Activated CD4-positive, alpha-beta T cell treated with anti-CD3 and anti-CD28 coated beads, Interleukin-2, Interleukin-4, amounts not matched to agents 100 ng/mL and 50 ng/mL, durations not matched to agents 16 hours and 8 hours (primary cell): Measurements from ENCODE around the gene HECW1.

Source experiments
- DNase-seq: peaks from one replicate; pipeline ENCODE4 v3.0.0-alpha.2; 2020; ENCODE audit warnings: low spot score

HECW1 gene

DNA sequence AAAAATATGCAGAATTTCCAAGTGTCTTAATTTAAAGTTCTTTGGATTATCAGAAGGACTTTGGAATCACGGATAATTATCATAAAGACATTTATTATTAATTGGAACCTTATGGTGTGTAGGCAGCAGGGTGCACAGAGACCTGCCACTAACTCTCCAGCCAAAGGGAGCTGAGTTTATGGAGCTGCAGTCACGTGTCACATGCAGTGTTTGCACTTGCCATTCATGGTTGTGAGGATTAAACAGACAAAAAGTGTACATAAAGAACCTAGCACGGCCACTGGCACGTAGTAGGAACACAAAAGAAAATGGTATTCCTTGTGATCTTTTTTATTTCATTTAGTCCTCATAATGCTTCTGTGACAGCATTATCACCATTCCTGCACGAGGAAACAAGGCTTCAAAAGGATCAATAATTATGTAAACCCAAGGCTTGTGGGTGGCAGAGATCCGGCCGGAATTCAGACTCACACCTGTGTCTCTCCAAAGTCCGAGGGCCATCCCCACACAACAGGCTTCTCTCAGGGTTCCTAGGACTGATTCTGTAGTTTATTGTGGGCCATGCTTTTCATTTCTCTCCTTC, 326.5 kb downstream of the HECW1 start:
- DNase-seq = no peak

DNA sequence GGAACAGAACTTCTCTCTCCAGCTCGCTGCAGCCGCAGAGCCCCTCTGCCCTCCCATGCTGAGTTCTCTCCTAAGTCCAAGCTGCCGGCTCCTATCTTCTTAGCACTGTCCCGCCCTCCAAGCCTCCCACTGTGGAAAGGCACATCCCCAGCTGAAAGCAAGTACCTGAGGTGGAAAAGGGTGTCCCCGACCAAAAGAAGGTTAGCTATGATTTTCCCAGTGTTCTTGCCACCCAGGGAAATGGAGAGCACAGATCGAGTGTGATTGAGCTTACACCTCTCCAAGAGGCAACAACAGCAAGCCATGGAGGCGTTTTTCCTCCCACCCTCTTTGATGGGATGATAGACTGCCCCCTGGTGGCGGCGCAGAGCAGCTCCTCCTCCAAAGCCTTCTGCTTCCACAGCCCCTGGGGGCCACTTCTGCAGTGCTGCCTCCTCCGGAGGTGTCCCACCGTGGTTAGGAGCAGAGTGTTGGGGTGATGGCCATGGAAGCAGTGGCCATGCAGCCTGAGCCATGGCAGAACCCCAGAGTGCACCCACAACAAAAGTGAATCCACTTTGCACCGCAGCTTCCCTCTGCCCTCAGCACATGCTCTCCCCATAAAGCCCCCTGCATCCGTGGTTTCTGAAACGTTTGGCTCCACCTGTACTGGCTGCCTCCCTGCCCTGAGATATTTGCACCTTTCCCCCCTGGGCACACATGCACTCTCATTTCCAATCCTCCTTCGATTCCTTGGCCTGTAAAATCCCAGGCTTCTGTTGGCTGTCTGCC, 327.4 kb downstream of the HECW1 start:
- DNase-seq = peak; percentile 68

DNA sequence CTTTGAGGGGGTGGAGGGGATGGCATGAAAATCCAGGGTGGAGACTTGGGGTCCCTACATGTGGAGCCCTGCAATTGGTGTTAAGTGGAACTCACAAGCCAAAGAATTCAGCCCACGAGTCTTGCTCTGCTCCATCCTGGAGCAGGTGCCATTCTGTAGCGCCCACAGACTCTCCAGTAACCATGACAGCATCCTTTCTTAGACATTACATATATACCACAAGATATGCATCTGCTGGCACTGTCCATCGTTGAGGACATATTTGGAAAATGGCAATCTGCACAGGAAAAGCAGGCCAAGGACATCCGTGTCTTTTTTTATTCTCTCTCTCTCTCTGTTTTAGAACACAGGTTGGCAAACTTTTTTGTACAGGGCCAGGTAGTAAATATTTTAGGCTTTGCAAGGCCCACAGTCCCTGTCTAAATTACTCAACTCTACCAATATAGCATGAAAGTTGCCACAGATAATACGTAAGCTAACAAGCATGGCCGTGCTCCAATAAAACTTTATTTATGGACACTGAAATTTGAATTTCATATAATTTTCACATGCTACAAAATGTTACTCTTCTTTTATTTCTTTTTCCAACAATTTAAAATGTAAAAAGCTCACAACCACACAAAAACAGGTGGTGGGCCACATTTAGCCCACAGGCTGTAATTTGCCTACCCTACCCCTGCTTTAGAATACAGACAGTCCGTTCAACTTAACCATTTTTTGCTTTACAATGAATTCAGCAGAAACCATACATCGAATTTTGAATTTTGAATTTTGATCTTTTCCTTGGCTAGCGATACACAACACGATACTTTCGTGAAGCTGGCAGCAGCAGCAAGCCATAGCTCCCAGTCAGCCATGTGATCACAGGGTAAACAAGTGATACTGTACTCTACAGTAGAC, 329.0 kb downstream of the HECW1 start:
- no peak for DNase-seq

DNA sequence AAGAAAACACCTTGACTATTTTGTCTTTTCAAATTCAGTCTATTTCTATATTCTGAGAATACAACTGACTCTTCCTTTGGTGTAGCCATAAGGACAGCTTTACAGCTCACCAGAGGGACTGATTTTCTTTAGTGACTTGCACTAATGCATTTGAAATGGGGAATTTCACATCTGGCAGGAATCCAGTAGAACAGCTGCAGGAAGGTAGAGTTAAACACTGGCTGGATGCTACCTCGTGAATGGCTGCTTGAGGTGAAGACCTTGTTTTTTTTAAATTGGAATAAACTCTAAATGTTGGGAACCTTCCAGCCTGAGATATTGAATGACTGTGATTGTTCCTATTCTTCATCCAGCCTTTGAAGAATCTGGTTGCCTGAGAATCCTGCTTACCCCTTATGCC, 330.9 kb downstream of the HECW1 start:
- no peak for DNase-seq

DNA sequence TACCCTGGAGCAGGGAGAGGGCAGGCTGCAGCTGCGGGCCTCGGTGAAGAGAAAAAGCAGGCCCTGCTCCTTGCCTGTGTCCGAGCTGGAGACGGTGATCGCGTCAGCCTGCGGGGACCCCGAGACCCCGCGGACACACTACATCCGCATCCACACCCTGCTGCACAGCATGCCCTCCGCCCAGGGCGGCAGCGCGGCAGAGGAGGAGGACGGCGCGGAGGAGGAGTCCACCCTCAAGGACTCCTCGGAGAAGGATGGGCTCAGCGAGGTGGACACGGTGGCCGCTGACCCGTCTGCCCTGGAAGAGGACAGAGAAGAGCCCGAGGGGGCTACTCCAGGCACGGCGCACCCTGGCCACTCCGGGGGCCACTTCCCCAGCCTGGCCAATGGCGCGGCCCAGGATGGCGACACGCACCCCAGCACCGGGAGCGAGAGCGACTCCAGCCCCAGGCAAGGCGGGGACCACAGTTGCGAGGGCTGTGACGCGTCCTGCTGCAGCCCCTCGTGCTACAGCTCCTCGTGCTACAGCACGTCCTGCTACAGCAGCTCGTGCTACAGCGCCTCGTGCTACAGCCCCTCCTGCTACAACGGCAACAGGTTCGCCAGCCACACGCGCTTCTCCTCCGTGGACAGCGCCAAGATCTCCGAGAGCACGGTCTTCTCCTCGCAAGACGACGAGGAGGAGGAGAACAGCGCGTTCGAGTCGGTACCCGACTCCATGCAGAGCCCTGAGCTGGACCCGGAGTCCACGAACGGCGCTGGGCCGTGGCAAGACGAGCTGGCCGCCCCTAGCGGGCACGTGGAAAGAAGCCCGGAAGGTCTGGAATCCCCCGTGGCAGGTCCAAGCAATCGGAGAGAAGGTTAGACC, 332.5 kb downstream of the HECW1 start:
- DNase-seq = no peak

DNA sequence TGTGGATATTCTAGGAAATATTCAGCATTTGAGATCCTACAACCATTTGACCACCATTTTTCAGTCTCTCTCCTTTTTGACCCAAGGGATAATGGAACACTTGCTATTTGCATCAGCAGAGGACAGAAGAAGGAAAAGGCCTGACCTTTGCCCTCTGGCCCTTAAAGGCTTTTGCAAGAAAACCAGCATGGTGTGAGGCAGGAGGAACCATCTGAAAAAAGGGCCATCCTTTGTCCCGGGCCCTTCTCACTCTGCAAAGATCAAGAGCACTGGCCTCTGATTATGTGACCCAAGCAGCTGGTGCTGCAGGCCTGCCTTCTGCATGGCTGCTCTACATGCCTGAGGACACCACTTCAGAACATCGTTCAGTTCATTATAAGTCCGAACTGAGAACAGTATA, 337.1 kb downstream of the HECW1 start:
- DNase-seq = no peak

DNA sequence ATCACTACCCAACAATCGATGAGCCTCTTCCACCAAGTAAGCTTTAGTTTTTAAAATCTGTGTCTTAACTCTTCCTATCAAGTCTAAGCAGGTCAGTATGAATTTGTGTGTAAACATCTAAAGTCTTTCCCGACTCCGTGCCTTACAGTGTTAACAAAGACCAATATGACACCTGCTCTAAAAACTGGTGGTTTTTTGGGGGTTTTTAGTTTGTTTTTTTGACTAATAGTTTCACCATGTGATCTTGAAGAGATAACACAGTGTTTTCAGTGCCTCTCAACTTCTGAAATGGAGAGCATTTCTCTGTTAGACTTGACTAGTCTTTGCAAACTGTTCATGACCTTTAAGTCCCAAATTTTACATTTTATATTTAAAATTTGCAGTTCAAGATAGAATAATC, 338.4 kb downstream of the HECW1 start:
- no peak for DNase-seq

DNA sequence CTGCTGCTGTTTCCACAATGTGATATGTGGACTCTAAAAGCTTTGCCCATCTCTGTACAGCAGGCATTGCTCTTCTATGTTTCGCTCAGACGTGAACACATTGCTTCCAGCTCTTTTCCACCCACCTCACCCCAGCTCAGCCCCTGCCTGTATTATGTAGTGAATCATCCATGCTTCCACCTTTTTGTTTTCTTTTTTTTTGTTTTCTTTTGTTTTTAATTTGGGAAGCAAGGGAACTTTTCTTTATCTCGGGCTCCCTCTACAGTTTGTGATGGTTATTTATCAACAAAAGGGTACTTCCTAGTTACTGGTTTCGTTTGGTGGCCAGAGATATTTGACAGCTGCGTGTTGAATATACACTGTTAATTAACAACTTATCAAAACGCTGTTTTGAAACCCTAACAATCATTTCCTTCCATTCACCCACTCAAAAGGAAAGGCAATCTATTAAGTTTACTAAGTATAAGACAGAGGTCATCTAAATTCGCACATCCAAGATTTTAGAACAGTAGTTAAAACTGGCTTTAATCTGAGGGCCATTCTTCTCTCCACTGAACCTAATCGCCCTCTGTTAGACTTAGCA, 342.6 kb downstream of the HECW1 start:
- peak; percentile 8 for DNase-seq

DNA sequence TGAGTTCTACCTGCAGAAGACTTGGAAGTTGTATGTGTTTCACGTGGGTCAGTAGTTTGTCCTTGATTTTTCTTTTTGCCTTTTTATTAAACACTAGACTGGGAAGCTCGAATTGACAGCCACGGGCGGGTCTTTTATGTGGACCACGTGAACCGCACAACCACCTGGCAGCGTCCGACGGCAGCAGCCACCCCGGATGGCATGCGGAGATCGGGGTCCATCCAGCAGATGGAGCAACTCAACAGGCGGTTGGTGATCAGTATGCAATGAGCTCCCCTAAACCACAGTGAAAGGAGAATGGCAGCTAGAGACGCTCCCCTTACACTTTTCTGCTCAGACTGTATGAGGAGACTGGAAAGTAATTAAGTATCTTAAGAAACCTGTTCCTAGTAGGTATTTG, 343.8 kb downstream of the HECW1 start:
- DNase-seq = no peak

DNA sequence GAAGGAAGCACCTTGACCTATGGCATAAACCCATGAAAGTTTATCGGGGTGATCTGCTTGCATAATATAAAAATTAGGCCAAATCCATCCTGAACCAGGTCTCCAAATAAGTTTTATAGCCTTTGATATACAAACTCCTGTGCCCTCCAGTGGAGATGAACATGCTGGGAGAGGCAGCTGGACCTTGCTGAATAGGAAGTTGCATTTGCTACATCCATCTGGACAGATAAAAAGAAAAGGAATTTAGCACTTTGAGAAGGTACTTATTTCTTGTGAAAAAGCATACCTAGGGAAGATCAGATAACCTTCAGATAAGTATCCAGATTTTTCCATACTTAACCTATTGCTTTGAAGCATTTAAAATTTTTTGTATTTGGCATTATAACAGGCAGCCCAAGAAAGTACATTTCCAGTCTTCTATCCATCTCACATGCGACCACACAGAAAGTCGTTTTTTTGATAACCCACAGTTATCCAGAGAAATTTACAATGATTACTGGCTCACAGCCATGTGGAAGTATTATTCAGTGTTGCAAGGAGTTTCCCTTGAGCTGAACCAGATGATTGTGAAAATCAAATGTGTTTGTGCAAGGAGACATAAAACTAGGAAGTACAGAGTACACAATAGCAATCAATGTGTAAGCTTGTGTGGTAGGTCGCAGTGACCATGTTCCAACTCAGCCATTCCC, 346.0 kb downstream of the HECW1 start:
- DNase-seq = no peak

DNA sequence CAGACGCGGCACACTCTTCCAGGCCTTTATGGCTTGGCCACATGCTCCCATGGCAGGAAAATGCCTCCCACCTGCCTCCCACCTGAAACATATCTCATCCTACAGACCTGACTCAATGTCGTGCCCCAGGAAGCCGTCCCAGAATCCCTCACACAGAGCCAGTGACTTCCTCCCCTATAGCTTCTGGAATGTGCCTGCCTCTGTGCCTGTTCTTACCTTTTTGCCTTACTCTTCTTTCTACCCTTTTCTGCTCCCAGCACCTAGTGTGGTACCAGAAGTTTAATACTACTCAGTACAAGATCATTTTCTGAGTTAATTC, 346.5 kb downstream of the HECW1 start:
- DNase-seq = no peak

DNA sequence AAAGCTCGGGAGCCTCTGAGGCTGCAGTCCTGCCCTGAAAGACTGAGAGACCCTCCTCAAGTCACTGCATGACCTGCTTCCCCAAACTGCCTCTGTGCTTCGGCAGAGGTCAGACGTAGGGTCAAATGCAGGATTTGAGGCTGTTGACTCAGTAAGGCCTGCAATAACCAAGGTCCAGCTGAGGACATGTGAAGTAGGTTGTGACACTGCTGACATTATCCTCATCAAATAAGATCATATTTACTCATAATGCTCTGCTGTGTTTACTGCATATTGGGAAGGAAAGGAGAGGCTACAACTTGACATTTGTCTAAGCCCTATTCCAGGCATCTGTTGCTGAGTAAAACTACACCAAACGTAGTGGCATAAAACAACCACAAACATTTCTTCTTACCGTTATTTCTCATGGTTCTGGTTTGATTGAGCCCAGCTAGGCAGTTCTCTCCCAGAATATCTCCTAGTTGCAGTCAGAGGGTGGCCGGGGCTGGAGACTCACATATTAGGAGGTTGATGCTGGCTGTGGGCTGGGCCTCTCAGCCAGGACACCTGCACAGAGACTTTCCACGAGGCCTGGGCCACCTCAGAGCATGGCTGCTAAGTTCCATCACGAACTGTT, 348.4 kb downstream of the HECW1 start:
- DNase-seq = peak; percentile 15

DNA sequence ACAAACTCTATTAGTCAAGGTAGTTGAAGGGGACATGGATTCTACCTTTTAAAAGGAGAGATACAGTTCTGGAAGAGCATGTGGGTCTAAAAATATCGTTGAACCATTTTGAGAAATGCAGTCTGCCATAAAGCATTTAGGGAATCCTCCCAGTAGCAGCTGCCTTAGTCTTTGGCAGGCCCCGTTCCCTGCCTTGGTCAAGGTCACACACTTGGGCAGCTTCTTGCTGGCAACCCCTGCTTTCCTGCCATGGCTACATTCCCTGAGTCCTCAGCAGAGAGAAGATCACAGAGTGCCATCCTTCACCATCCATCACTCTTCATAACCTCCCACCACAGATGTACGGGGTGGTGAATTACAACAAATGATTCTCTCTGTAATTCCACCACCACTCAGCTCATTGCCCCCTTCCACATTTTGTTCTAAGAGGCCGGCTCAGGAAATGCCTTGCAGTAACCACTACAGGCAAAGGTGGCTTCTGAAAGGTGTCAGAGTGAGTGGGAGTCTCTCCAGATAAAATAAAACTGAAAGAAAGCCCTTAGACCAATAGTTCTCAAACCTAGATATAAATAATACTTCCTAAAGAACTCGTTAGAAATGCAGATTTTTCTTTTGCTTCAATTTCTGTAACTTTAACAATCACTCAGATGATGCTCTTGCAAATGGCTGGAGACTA, 349.0 kb downstream of the HECW1 start:
- DNase-seq = no peak

DNA sequence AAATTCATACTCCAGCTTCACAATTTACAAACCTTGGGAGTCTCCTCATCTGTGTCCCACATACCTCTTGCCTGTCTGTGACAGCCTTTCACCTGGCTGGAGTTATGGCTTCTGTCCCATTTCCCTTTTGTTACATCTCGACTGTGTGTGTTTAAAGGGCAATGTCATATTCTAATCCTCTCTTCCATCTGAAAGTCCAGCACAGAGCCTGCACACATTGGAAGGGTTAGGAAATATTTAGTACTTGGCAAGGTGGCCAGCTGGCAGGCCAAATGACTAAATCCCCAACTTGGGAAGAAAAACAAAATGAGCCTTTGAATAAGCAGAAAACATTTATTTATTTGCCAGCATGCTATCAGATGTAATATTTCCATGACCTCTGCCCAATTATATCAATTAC, 350.4 kb downstream of the HECW1 start:
- DNase-seq = no peak

DNA sequence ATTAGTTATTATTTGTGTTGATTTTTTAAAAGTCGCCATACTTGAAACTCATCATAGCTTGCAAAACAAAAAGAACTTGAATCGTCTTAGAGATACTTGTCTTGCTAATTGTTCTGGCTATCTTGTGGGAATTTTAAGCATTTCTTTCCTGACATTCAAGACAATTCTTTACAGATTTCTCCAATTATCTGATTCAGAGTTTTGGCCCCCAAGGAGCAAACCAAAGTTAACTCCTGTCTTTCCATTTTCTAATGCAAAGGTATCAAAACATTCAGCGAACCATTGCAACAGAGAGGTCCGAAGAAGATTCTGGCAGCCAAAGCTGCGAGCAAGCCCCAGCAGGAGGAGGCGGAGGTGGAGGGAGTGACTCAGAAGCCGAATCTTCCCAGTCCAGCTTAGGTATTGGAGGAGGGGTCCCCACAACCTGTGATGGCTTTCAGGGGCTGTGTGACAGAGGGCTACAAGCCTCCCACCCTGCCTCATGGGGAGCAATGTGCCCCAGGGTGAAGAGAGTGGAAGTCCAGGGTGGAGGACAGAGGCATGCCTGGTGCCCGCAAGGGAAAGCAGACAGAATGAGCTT, 351.0 kb downstream of the HECW1 start:
- no peak for DNase-seq

DNA sequence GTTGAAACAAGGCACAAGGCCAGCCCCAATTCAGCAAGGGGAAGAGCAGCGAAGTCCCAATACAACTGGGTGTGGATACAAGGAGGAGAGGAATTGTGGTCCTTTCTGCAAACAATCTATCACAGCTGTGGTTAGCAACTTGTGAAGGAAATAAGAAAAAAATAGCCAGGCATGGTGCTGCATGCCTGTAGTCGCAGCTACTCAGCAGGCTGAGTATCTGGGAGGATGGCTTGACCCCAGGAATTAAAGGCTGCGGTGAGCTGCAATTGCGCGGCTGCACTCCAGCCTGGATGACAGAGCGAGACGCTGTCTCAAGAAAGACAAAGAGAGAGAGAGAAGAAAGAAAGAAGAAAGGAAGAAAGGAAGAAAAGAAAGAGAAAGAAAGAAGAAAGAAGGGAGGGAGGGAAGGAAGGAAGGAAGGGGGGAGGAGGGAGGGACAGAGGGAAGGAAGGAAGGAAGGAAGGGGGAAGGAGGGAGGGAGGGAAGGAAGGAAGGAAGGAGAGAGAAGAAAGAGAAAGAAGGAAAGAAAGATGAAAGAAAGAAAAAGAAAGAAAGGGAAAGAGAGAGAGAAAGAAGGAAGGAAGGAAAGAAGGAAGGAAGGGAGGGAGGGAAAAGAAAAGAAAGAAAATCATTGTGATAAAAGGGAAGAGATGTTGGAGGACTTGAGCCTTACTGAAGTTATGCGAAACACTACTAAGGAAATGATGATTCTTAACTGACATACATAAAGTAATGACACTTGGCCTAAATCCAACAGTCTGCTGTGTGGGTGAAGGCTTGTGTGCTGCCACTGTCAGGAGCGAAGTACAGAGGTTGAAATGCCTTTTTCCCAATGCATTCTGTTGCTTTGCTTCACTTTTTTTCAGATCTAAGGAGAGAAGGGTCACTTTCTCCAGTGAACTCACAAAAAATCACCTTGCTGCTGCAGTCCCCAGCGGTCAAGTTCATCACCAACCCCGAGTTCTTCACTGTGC, 353.4 kb downstream of the HECW1 start:
- no peak for DNase-seq

DNA sequence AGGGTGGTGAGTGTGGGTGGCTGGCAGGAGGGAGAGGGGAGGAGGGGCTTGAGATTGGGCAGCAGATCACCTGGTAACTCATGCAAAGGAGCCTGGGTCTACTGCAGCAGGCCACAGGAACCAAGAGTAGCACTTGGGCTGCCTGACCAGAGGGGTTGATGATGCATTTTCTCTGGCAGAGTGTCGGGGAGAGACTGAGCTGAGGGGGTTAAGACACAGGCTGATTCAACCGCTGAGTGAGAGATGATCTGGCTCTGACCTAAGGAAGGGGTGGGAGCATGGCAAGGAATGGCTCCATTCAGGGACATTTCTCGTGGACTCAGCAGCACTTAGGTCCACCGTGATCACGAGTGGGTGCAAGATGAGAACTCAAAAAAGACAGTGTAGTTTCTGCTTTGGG, 355.0 kb downstream of the HECW1 start:
- DNase-seq = no peak

DNA sequence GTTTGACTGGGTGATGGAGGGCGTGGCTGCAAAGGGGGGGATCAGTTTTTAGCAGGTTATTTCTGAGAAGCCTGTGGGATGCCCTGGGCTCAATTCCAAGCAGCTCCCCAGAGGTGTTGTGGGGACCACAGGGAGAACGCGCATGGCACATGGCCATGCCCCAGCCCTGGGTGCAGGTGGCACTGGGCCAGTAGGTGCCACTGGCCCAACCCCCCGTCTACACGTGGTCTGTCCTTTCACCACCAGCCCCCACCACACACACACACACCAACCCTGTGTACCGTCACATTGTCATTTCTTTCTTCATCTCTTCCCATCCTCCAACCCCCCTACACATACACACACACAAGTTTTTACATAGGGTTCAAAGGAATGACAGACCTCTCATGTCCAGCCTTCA, 355.4 kb downstream of the HECW1 start:
- DNase-seq = no peak

DNA sequence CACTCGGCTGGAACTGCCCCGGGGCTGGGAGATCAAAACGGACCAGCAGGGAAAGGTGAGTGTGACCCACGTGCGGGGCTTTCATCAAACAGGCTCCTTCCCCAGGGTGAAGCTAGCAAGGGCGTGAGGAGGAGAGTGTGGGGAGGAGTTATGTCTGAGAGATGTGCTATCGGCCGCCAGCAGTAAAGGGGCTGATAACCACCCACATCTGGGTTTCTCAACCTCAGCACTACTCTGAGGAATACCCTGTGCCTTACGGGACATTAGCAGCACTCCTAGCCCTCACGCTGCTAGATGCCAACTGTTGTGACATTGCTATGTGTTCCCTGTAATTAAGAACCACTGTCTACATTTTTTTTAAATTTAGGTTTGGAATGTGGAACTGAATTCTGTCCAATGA, 356.6 kb downstream of the HECW1 start:
- no peak for DNase-seq
